SK-N-SH (cell line): ENCODE data around the gene RETREG2. TPM values are rescaled to one million over a fixed set of nuclear protein-coding genes. Genes with fewer than 3 reads are reported as not detected.

Experiments used
- CTCF ChIA-PET: fragments of 300-600, 350-600 bp; formaldehyde crosslinking; extraction: SDS; loops from one replicate; lab custom pipeline; 2021; lab: Yijun Ruan, JAX
- POLR2A ChIA-PET: fragments of 350-600 bp; sonication (Branson Sonifier 250); formaldehyde crosslinking; extraction: SDS; loops from one replicate; lab custom pipeline; 2020; ENCODE audit warnings: antibody characterized with exemption, inconsistent platforms; lab: Yijun Ruan, JAX
- DNase-seq: peaks from one replicate; pipeline ENCODE4 v3.0.0; 2012
- H2AFZ ChIP-seq: fragments of 200-600 bp; sonication (generic); 2 replicates; pipeline ENCODE4 v1.8.1; 2016; ENCODE audit warnings: antibody characterized with exemption, mild to moderate bottlenecking, low read depth
- H3F3A ChIP-seq: fragments of 200-600 bp; sonication (generic); replicated peaks from 2 replicates; pipeline ENCODE3; 2016; ENCODE audit warnings: antibody characterized with exemption, mild to moderate bottlenecking; ENCODE audit not compliant: insufficient read depth
- H3K27ac ChIP-seq, 2 experiments: fragments of 200-500 bp in 1 of 2; fragments of 200-600 bp in 1 of 2; sonication (Bioruptor generic) in 1 of 2; sonication (generic), shearing (Covaris generic) in 1 of 2; 2 replicates each; pipeline versions ENCODE4 v1.5.1 to v1.6.1; 2014 to 2016; ENCODE audit warnings: low read depth in 2 of 2, inconsistent platforms in 1 of 2, low read length in 1 of 2, mild to moderate bottlenecking in 1 of 2, mixed read lengths in 1 of 2
- H3K27me3 ChIP-seq: fragments of 200-600 bp; sonication (generic), shearing (Covaris generic); 2 replicates; pipeline ENCODE4 v1.6.1; 2016; ENCODE audit warnings: mixed run types; ENCODE audit not compliant: insufficient read depth
- H3K36me3 ChIP-seq, 2 experiments: fragments of 200-500 bp in 1 of 2; fragments of 200-600 bp in 1 of 2; sonication (Bioruptor generic) in 1 of 2; sonication (generic) in 1 of 2; replicated peaks in 1 of 2; 2 replicates each; pipeline versions ENCODE3 to v1.5.1; 2014 to 2016; ENCODE audit warnings: low read length in 1 of 2, mild to moderate bottlenecking in 1 of 2; ENCODE audit not compliant: insufficient read depth in 2 of 2, control insufficient read depth in 1 of 2
- H3K4me1 ChIP-seq, 2 experiments: fragments of 200-500 bp in 1 of 2; fragments of 200-600 bp in 1 of 2; sonication (Bioruptor generic) in 1 of 2; sonication (generic), shearing (Covaris generic) in 1 of 2; 2 replicates each; pipeline versions ENCODE4 v1.5.1 to v1.6.1; 2014 to 2016; ENCODE audit warnings: low read depth in 1 of 2, low read length in 1 of 2, mixed run types in 1 of 2; ENCODE audit not compliant: insufficient read depth in 2 of 2, control insufficient read depth in 1 of 2
- H3K4me2 ChIP-seq: fragments of 200-600 bp; sonication (generic), shearing (Covaris generic); 2 replicates; pipeline ENCODE4 v1.6.1; 2017; ENCODE audit warnings: mixed run types
- H3K4me3 ChIP-seq, 2 experiments: fragments of 200-500 bp in 1 of 2; fragments of 200-600 bp in 1 of 2; sonication (Bioruptor generic) in 1 of 2; sonication (generic), shearing (Covaris generic) in 1 of 2; 2 replicates each; pipeline versions ENCODE4 v1.5.1 to v1.8.1; 2014 to 2016; ENCODE audit warnings: low read depth in 2 of 2, inconsistent platforms in 1 of 2, low read length in 1 of 2, mild to moderate bottlenecking in 1 of 2, mixed read lengths in 1 of 2, moderate library complexity in 1 of 2
- H3K79me2 ChIP-seq: fragments of 200-600 bp; sonication (generic); 2 replicates; pipeline ENCODE4 v1.8.1; 2017; ENCODE audit warnings: mild to moderate bottlenecking; ENCODE audit not compliant: insufficient read depth
- H3K9ac ChIP-seq: fragments of 200-600 bp; sonication (generic); 2 replicates; pipeline ENCODE4 v1.6.1; 2017; ENCODE audit warnings: mixed run types
- H3K9me2 ChIP-seq: fragments of 200-600 bp; sonication (generic); 2 replicates; pipeline ENCODE4 v1.6.1; 2017; ENCODE audit warnings: mixed run types
- H3K9me3 ChIP-seq: fragments of 200-600 bp; sonication (generic); 2 replicates; pipeline ENCODE4 v1.6.1; 2017; ENCODE audit warnings: mixed run types, mild to moderate bottlenecking, moderate library complexity
- H4K20me1 ChIP-seq: fragments of 200-600 bp; sonication (generic); 2 replicates; pipeline ENCODE4 v1.6.1; 2017; ENCODE audit warnings: mild to moderate bottlenecking, mixed run types; ENCODE audit not compliant: insufficient read depth
- ELF1 ChIP-seq: IDR thresholded peaks from 2 replicates; pipeline ENCODE4 v1.4.0; 2012
- FOSL2 ChIP-seq: IDR thresholded peaks from 2 replicates; pipeline ENCODE4 v1.4.0; 2012; ENCODE audit warnings: low read depth, mild to moderate bottlenecking, moderate library complexity, borderline replicate concordance
- FOXJ3 ChIP-seq: sonication (generic); formaldehyde crosslinking; IDR thresholded peaks from 2 replicates; pipeline ENCODE4 v1.5.1; 2020; ENCODE audit warnings: mild to moderate bottlenecking, missing genetic modification reagents
- FOXM1 ChIP-seq: IDR thresholded peaks from 2 replicates; pipeline ENCODE4 v1.4.0; 2012; ENCODE audit warnings: low read depth, mild to moderate bottlenecking
- GABPA ChIP-seq: IDR thresholded peaks from 2 replicates; pipeline ENCODE4 v1.4.0; 2012; ENCODE audit warnings: low read depth, mild to moderate bottlenecking
- GATA2 ChIP-seq: sonication (generic); formaldehyde crosslinking; IDR thresholded peaks from 2 replicates; pipeline ENCODE4 v1.5.0; 2020; ENCODE audit warnings: mild to moderate bottlenecking, missing genetic modification reagents
- JUND ChIP-seq: IDR thresholded peaks from 2 replicates; pipeline ENCODE4 v1.4.0; 2012
- MAX ChIP-seq: IDR thresholded peaks from 2 replicates; pipeline ENCODE4 v1.4.0; 2012; ENCODE audit warnings: low read depth
- MEF2A ChIP-seq: IDR thresholded peaks from 2 replicates; pipeline ENCODE4 v1.4.0; 2012; ENCODE audit warnings: low read depth, borderline replicate concordance
- NRF1 ChIP-seq: IDR thresholded peaks from 2 replicates; pipeline ENCODE4 v1.6.1; 2012; ENCODE audit warnings: low read depth, mild to moderate bottlenecking, low read length
- PBX3 ChIP-seq: IDR thresholded peaks from 2 replicates; pipeline ENCODE4; 2012
- POLR2AphosphoS5 ChIP-seq: IDR thresholded peaks from 2 replicates; pipeline ENCODE4 v1.6.1; 2012; ENCODE audit warnings: low read depth, low read length
- SMC3 ChIP-seq: IDR thresholded peaks from 2 replicates; pipeline ENCODE4 v1.6.1; 2012; ENCODE audit warnings: low read depth, low read length, improper control_type of control experiment
- TCF12 ChIP-seq: IDR thresholded peaks from 2 replicates; pipeline ENCODE4 v1.4.0; 2012
- TEAD4 ChIP-seq: IDR thresholded peaks from 2 replicates; pipeline ENCODE4 v1.4.0; 2012; ENCODE audit warnings: mild to moderate bottlenecking, borderline replicate concordance; ENCODE audit not compliant: insufficient read depth
- YY1 ChIP-seq: IDR thresholded peaks from 2 replicates; pipeline ENCODE4 v1.4.0; 2012; ENCODE audit warnings: low read depth, mild to moderate bottlenecking
- WGBS: methylation state at CpG from one replicate; pipeline ENCODE4 v1.1.6; 2017; ENCODE audit warnings: low lambda C conversion rate; 5-methylcytosine and 5-hydroxymethylcytosine counted together
- polyA plus RNA-seq, 3 experiments: library from polyadenylated mRNA; depleted of rRNA; stranded (reverse); fragments of >200 nt; gene quantifications; 2 replicates each; pipeline ENCODE4 v1.2.3, GENCODE V29; 2012
- TF ChIP-seq, protein P1 (sequence below): IDR thresholded peaks from 2 replicates; pipeline ENCODE4 v1.6.1; 2012; ENCODE audit warnings: mild to moderate bottlenecking, low read depth, low read length, moderate library complexity
- TF ChIP-seq, protein P2 (sequence below): IDR thresholded peaks from 2 replicates; pipeline ENCODE4 v1.4.0; 2012; ENCODE audit warnings: low read depth, borderline replicate concordance

RETREG2 gene
- polyA plus RNA-seq, 1 of the 3 experiments (the other 2 are of a cell fraction) = 74.6 TPM

GRCh38 chr2:219128396-219128795 is 49.7 kb upstream of the RETREG2 start:
- no peaks in the 10 kb centered on the region for H4K20me1 ChIP-seq
- WGBS = 95% methylated on average over 7 of the region's 7 CpGs
- H3K27me3 ChIP-seq = no peaks in the 10 kb centered on the region
- H3K9ac ChIP-seq = no peak overlapping the region
- H3K4me2 ChIP-seq = no peak overlapping the region
- H3K36me3 ChIP-seq = no peaks in the 10 kb centered on the region
- H3K79me2 ChIP-seq = no peaks in the 10 kb centered on the region
- H3K4me3 ChIP-seq = no peak overlapping the region
- DNase-seq = no peak
- no peak overlapping the region for H3K27ac ChIP-seq
- POLR2A ChIA-PET = no interaction called here
- H3K9me3 ChIP-seq = no peaks in the 10 kb centered on the region
- no peak overlapping the region for H2AFZ ChIP-seq
- CTCF ChIA-PET = interaction anchor here (0.8 to 8.2 kb wide), 9 partner anchors 8 to 231 kb away, joined by 3 to 70 read pairs (median 7); partner anchors contain the start of gene NHEJ1
- no peaks in the 10 kb centered on the region; a peak in 1 of 4 replicates for H3K4me1 ChIP-seq
- H3K9me2 ChIP-seq = no peaks in the 10 kb centered on the region
- H3F3A ChIP-seq = no peaks in the 10 kb centered on the region
- TF ChIP-seq GATA2 (CRISPR knock-in tag) (no peak), JUND (no peak), PBX3 (no peak), FOXM1 (no peak), POLR2AphosphoS5 (no peak), ELF1 (no peak), TCF12 (no peak), MAX (no peak), SMC3 (no peak), FOSL2 (no peak), FOXJ3 (CRISPR knock-in tag) (no peak)
- TF ChIP-seq, protein P1, sequence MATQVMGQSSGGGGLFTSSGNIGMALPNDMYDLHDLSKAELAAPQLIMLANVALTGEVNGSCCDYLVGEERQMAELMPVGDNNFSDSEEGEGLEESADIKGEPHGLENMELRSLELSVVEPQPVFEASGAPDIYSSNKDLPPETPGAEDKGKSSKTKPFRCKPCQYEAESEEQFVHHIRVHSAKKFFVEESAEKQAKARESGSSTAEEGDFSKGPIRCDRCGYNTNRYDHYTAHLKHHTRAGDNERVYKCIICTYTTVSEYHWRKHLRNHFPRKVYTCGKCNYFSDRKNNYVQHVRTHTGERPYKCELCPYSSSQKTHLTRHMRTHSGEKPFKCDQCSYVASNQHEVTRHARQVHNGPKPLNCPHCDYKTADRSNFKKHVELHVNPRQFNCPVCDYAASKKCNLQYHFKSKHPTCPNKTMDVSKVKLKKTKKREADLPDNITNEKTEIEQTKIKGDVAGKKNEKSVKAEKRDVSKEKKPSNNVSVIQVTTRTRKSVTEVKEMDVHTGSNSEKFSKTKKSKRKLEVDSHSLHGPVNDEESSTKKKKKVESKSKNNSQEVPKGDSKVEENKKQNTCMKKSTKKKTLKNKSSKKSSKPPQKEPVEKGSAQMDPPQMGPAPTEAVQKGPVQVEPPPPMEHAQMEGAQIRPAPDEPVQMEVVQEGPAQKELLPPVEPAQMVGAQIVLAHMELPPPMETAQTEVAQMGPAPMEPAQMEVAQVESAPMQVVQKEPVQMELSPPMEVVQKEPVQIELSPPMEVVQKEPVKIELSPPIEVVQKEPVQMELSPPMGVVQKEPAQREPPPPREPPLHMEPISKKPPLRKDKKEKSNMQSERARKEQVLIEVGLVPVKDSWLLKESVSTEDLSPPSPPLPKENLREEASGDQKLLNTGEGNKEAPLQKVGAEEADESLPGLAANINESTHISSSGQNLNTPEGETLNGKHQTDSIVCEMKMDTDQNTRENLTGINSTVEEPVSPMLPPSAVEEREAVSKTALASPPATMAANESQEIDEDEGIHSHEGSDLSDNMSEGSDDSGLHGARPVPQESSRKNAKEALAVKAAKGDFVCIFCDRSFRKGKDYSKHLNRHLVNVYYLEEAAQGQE = no peak
- TF ChIP-seq, protein P2, sequence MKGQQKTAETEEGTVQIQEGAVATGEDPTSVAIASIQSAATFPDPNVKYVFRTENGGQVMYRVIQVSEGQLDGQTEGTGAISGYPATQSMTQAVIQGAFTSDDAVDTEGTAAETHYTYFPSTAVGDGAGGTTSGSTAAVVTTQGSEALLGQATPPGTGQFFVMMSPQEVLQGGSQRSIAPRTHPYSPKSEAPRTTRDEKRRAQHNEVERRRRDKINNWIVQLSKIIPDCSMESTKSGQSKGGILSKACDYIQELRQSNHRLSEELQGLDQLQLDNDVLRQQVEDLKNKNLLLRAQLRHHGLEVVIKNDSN = no peak

DNA sequence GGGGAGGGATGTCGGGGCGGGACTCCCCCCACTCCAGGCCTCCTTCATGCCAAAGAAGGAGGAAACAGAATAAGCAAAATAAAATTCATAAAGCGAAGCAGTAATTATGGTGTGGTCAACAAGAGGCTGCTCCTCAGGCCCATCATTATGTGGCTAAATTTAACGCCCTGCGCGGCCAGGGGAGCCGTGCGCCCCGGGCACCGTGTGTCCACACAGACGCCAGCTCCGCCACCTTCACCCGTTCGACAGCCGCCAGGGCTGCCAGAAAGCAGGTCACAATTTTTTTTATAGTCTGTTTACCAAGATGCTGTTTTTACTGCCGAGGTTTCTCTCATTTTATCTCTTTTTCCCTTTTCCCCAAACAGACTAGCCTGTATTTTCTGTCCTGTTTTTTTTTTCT is 48.5 kb upstream of the RETREG2 start:
- Histone ChIP-seq H3K79me2 (no peaks in the 10 kb centered on the region), H3K27me3 (no peaks in the 10 kb centered on the region), H2AFZ (no peak overlapping the region), H3K27ac (no peak overlapping the region), H3K9me3 (no peaks in the 10 kb centered on the region), H3F3A (no peaks in the 10 kb centered on the region), H3K4me2 (no peak overlapping the region), H3K4me3 (no peak overlapping the region), H4K20me1 (no peaks in the 10 kb centered on the region), H3K9me2 (no peaks in the 10 kb centered on the region), H3K4me1 (no peaks in the 10 kb centered on the region), H3K36me3 (no peaks in the 10 kb centered on the region), H3K9ac (no peak overlapping the region)
- WGBS = 98% methylated on average over 16 of the region's 16 CpGs
- POLR2A ChIA-PET = no interaction called here
- CTCF ChIA-PET = interaction anchor here (0.8 to 8.2 kb wide), 12 partner anchors 9 to 232 kb away, joined by 3 to 70 read pairs (median 4); partner anchors contain the start of gene NHEJ1
- DNase-seq = no peak
- no peak for TF ChIP-seq SMC3
- no peak for TF ChIP-seq PBX3
- TF ChIP-seq TEAD4 = no peak
- no peak for TF ChIP-seq JUND
- no peak for TF ChIP-seq YY1
- TF ChIP-seq GABPA = no peak
- TF ChIP-seq, protein P1 = no peak
- TF ChIP-seq NRF1 = no peak
- TF ChIP-seq FOXM1 = no peak
- TF ChIP-seq POLR2AphosphoS5 = no peak
- no peak for TF ChIP-seq MEF2A
- no peak for TF ChIP-seq TCF12
